ENCODE results near the gene CRYGS.

CRYGS gene

DNA sequence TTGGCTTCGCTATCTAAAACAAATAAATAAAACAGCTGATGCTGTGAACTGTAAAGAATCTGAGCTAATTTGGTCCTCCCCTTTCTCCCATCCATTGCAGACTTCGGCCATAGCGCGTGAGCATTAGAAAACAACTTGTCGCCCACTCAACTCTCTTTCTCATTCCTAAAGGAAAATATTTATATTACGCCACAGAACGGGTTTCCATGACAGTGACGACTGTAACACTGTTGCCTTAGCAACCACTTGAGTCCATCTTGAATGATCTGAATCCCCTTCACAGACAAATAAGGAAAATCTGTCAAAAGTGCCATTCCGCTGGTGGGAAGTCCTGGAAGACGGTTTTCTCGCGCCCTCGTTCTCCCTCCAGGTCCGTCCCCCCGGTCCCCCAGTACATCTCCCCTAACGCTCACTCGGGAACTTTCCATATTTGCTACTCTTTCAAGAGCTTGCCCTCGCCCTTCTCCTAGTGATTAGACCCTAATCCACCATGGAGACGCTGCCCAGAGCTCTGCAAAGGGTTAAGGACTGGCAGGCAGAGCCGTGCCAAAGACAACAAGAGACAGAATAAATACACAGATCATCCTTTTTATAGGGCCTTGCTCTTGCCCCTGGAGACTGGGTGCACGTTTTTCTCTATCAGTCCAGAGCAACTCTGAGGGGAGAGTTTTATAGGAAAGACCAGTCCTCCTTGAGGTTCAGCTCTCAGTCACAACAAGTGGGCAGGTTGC is 50.5 kb downstream of the CRYGS start:
- no peak for DNase-seq (ENCODE audit: low read depth, low spot score)

DNA sequence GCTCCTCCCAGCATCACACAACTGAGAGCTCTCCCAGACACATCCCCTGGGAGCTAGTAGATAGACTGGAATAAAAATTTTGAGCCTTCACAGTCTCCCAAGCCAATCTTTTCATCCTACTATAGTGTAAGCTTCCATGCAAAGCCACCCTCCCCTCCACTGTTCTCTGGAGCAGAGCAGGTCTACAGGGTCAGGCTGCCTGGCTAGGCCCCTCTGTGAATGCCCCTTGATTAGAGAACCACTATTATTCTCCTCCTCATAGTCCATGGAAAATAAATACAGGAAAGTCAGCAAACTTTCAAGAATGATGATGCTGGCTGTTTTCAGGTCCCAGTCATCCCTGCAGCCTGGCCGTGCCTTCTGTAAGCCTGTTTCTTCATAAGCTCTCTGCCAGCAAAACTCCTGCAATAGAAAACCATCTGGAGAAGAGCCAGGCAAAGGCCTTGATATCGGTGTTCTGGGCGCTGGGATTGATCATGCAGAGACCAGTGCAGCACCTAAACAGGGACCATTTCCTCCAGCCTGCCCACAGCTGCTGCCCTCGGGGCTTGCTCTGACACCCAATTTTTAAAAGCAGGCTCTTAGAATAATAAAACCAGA is 51.7 kb downstream of the CRYGS start:
- no peak for DNase-seq (ENCODE audit: low read depth, low spot score)

DNA sequence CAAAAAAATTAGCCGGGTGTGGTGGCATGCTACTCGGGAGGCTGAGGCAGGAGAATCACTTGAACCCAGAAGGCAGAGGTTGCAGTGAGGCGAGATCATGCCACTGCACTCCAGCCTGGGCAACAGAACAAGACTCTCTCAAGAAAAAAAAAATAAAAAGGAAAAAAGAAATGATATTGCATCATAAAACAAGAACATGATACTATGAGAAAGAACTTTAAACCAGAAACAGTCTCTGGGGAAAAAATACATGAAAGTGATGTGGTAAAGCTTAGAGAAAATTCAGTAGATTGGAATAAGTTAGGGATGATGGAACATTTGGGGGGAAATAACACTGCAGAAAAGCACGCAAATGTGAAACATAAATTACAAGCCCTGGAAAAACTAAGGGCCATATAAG is 54.7 kb downstream of the CRYGS start:
- no peak for DNase-seq (ENCODE audit: low read depth, low spot score)

All from activated CD4-positive, CD25-positive, alpha-beta regulatory T cell treated with anti-CD3 and anti-CD28 coated beads, Interleukin-2, amount 50 U/mL, for 16 hours (primary cell).